Measurements from ENCODE around the gene SLC25A23. TPM values are rescaled to one million over a fixed set of nuclear protein-coding genes. Genes with fewer than 3 reads are reported as not detected.

SLC25A23 gene
- total and polyA plus RNA-seq, 2 experiments from 2014 or later = 12.5 to 33.2 TPM

DNA sequence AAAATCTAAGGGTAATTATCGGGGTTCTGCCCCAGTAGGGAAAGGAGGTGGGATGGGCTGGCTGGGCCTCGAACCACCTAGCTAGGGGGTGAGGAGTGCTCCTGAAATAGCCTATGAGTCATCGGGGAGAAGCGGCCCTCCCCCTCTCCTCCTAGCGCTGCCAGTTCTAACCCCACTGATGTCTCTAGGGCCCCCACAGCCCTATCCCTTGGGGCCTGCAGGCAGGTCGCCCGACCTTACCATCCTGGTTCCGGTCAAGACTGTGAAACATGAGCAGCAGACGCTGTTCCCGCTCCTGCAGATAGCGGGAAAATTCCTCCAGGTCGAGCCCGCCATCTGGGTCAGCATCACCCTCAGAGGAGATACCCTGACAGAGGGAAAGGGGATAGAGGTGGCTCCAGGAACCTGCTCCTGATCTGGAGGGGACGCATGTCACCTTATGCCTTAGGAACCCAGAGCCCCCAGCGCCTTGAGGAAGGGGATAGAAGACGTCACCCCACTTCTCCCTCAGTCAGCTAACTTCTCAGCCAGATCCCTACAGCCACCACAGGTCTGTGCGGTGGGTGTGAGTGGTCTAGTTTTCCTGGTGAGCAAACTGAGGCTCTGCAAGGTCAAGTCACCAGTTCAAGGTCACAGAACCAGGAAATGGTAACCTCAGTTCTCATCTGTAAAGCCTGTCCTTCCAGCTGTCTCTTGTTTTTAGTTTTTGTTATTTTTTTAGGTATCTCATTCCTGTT, 1.5 kb downstream of the SLC25A23 start:
- H3K9ac ChIP-seq = no peak overlapping the region
- no peak overlapping the region for H2AFZ ChIP-seq
- H3K4me1 ChIP-seq (ENCODE audit: insufficient read depth) = 0 out of 2 replicates have a peak, but pooled peaks cover 3% of the 10 kb centered on the region
- in situ Hi-C loops (cut with MboI) = no loop called here
- H3K27ac ChIP-seq = no peak overlapping the region
- H3F3A ChIP-seq (ENCODE audit: insufficient read depth) = no peaks in the 10 kb centered on the region
- no peaks in the 10 kb centered on the region for H3K9me2 ChIP-seq (ENCODE audit: insufficient read depth)
- no peaks in the 10 kb centered on the region for H4K20me1 ChIP-seq (ENCODE audit: insufficient read depth)
- no peaks in the 10 kb centered on the region for H3K9me3 ChIP-seq (ENCODE audit: low read depth)
- no peaks in the 10 kb centered on the region for H3K36me3 ChIP-seq (ENCODE audit: low read depth)
- no peak overlapping the region for H3K4me2 ChIP-seq (ENCODE audit: unreplicated experiment)
- peaks cover 3% of the 10 kb centered on the region; the same call in 1 of the 2 replicates for H3K27me3 ChIP-seq (replicated peaks; ENCODE audit: insufficient read depth)
- H3K79me2 ChIP-seq (ENCODE audit: insufficient read depth) = no peaks in the 10 kb centered on the region
- TF ChIP-seq EZH2 (IDR thresholded peaks at IDR 0.05; ENCODE audit: insufficient read depth, poor library complexity, severe bottlenecking) (no peak), EZH2phosphoT487 (IDR thresholded peaks at IDR 0.05; ENCODE audit: insufficient read depth, low read depth) (no peak)
- no peak overlapping the region for H3K4me3 ChIP-seq
- peak; percentile 31 for DNase-seq
- WGBS, 2 experiments (ENCODE audit: low coverage in 1 of 2, low lambda C conversion rate in 2 of 2, missing lambda C conversion rate in 2 of 2) = 91 to 92% methylated on average over 17 of the region's 17 CpGs

DNA sequence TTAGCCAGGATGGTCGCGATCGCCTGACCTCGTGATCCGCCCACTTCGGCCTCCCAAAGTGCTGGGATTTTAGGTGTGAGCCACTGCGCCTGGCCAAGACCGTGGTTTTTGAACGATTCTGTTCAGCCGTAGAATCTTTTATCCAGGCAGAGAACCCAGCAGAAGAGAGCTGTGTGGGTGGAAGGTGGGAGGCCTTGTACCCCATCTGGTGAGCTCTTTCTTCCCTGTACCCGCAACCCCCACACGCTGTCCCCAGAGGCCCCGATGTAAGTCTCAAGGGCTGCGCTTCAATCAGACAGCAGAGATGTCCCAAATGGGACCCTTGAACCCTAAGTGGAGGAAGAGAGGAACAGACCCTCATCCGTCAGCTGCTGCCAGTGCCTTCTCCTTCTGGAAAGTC, 3.7 kb downstream of the SLC25A23 start:
- H3K4me1 ChIP-seq (ENCODE audit: insufficient read depth) = 0 out of 2 replicates have a peak, but pooled peaks cover 3% of the 10 kb centered on the region
- DNase-seq = no peak
- H2AFZ ChIP-seq = no peak overlapping the region
- in situ Hi-C loops (cut with MboI) = no loop called here
- no peaks in the 10 kb centered on the region for H3K27me3 ChIP-seq (replicated peaks; ENCODE audit: insufficient read depth)
- H3K9ac ChIP-seq = no peak overlapping the region
- no peaks in the 10 kb centered on the region for H4K20me1 ChIP-seq (ENCODE audit: insufficient read depth)
- H3K4me3 ChIP-seq = no peak overlapping the region
- TF ChIP-seq EZH2phosphoT487 (IDR thresholded peaks at IDR 0.05; ENCODE audit: insufficient read depth, low read depth) = no peak
- no peak for TF ChIP-seq EZH2 (IDR thresholded peaks at IDR 0.05; ENCODE audit: insufficient read depth, poor library complexity, severe bottlenecking)
- H3K79me2 ChIP-seq (ENCODE audit: insufficient read depth) = no peaks in the 10 kb centered on the region
- no peaks in the 10 kb centered on the region for H3K9me2 ChIP-seq (ENCODE audit: insufficient read depth)
- H3F3A ChIP-seq (ENCODE audit: insufficient read depth) = no peaks in the 10 kb centered on the region
- H3K36me3 ChIP-seq (ENCODE audit: low read depth) = no peaks in the 10 kb centered on the region
- H3K27ac ChIP-seq = no peak overlapping the region
- no peaks in the 10 kb centered on the region for H3K9me3 ChIP-seq (ENCODE audit: low read depth)
- H3K4me2 ChIP-seq (ENCODE audit: unreplicated experiment) = no peak overlapping the region
- 88 to 90% methylated on average over 13 to 15 of the region's 15 CpGs for WGBS, 2 experiments (ENCODE audit: low coverage in 1 of 2, low lambda C conversion rate in 2 of 2, missing lambda C conversion rate in 2 of 2)

GRCh38 chr19:6453951-6454565, 5.5 kb downstream of the SLC25A23 start:
- no peak for TF ChIP-seq EZH2 (IDR thresholded peaks at IDR 0.05; ENCODE audit: insufficient read depth, poor library complexity, severe bottlenecking)
- TF ChIP-seq EZH2phosphoT487 (IDR thresholded peaks at IDR 0.05; ENCODE audit: insufficient read depth, low read depth) = no peak
- Histone ChIP-seq H3K9me3 (ENCODE audit: low read depth) (no peaks in the 10 kb centered on the region), H4K20me1 (ENCODE audit: insufficient read depth) (no peaks in the 10 kb centered on the region), H3K27ac (no peak overlapping the region), H3K4me3 (no peak overlapping the region), H3K4me1 (ENCODE audit: insufficient read depth) (no peaks in the 10 kb centered on the region), H3K9me2 (ENCODE audit: insufficient read depth) (no peaks in the 10 kb centered on the region), H3K27me3 (replicated peaks; ENCODE audit: insufficient read depth) (no peaks in the 10 kb centered on the region), H3K79me2 (ENCODE audit: insufficient read depth) (no peaks in the 10 kb centered on the region), H3F3A (ENCODE audit: insufficient read depth) (no peaks in the 10 kb centered on the region), H3K36me3 (ENCODE audit: low read depth) (no peaks in the 10 kb centered on the region), H3K4me2 (ENCODE audit: unreplicated experiment) (no peak overlapping the region), H2AFZ (no peak overlapping the region), H3K9ac (no peak overlapping the region)
- DNase-seq = no peak
- in situ Hi-C loops (cut with MboI) = no loop called here
- WGBS, 2 experiments (ENCODE audit: low coverage in 1 of 2, low lambda C conversion rate in 2 of 2, missing lambda C conversion rate in 2 of 2) = 95% methylated on average over 11 of the region's 11 CpGs

DNA sequence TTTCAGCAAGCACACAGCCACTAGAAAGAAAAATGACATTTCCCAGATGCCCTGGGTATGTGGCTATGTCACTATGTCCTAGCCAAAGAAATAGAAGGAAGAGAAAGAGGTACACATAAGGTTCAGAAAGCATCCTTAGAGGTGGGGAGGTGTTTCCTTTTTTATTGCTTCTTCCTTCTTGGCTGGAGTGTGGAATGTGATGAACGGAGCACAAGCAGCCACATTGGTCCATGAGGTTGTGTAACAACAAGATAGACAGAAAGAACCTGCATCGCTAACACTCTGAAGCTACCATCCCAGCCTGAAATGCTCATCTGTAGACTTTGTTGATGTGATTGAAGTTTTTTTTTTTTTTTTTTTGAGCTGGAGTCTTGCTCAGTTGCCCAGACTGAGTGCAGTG, 6.7 kb downstream of the SLC25A23 start:
- no peak for DNase-seq
- Histone ChIP-seq H3K27ac (no peak overlapping the region), H3K79me2 (ENCODE audit: insufficient read depth) (no peaks in the 10 kb centered on the region), H3K4me1 (ENCODE audit: insufficient read depth) (no peaks in the 10 kb centered on the region), H3K9ac (no peak overlapping the region), H3K9me2 (ENCODE audit: insufficient read depth) (no peaks in the 10 kb centered on the region), H3K27me3 (replicated peaks; ENCODE audit: insufficient read depth) (no peaks in the 10 kb centered on the region), H3K4me3 (no peak overlapping the region), H2AFZ (no peak overlapping the region), H4K20me1 (ENCODE audit: insufficient read depth) (no peaks in the 10 kb centered on the region), H3K4me2 (ENCODE audit: unreplicated experiment) (no peak overlapping the region), H3F3A (ENCODE audit: insufficient read depth) (no peaks in the 10 kb centered on the region), H3K36me3 (ENCODE audit: low read depth) (no peaks in the 10 kb centered on the region), H3K9me3 (ENCODE audit: low read depth) (no peaks in the 10 kb centered on the region)
- WGBS, 2 experiments (ENCODE audit: low coverage in 1 of 2, low lambda C conversion rate in 2 of 2, missing lambda C conversion rate in 2 of 2) = 83 to 96% methylated on average over 2 of the region's 2 CpGs
- TF ChIP-seq EZH2phosphoT487 (IDR thresholded peaks at IDR 0.05; ENCODE audit: insufficient read depth, low read depth) (no peak), EZH2 (IDR thresholded peaks at IDR 0.05; ENCODE audit: insufficient read depth, poor library complexity, severe bottlenecking) (no peak)
- in situ Hi-C loops (cut with MboI) = no loop called here

All from GM23248 (cell line).